ENCODE data around the gene RFNG.

Gene RFNG

GRCh38 chr17:82037889-82038195 is 13.8 kb downstream of the RFNG start:
- Histone ChIP-seq H4K20me1 (ENCODE audit: control insufficient read depth, insufficient read depth, low read depth, low read length) (peaks cover 5% of the 10 kb centered on the region), H3K27ac (ENCODE audit: low read depth, low read length) (no peak overlapping the region), H3K4me2 (ENCODE audit: low read length) (peak overlapping the region; percentile 99), H3K79me2 (ENCODE audit: control insufficient read depth, low read length) (peaks cover 12% of the 10 kb centered on the region), H3K9me3 (ENCODE audit: control insufficient read depth, insufficient read depth, low read length) (no peaks in the 10 kb centered on the region), H3K36me3 (ENCODE audit: control insufficient read depth, low read length) (peaks cover 21% of the 10 kb centered on the region), H3K4me3 (ENCODE audit: low read length) (peak overlapping the region; percentile 96), H3F3A (ENCODE audit: control insufficient read depth, insufficient read depth) (peaks cover 9% of the 10 kb centered on the region), H3K27me3 (ENCODE audit: control insufficient read depth, low read length) (no peaks in the 10 kb centered on the region), H3K4me1 (ENCODE audit: control insufficient read depth, low read length) (peaks cover 23% of the 10 kb centered on the region), H3K9me2 (replicated peaks; ENCODE audit: control insufficient read depth, low read length) (no peaks in the 10 kb centered on the region)
- TF ChIP-seq CTCF (IDR thresholded peaks at IDR 0.05; ENCODE audit: low read depth, low read length, poor library complexity, severe bottlenecking) = no peak
- no peak for TF ChIP-seq EZH2phosphoT487 (IDR thresholded peaks at IDR 0.05; ENCODE audit: borderline replicate concordance, low read length)

- H3K9me3 ChIP-seq (ENCODE audit: control insufficient read depth, insufficient read depth, low read length) = no peaks in the 10 kb centered on the region
- peaks cover 12% of the 10 kb centered on the region for H3K79me2 ChIP-seq (ENCODE audit: control insufficient read depth, low read length)
- peak within 1 kb of the TSS; percentile 99 for H3K4me2 ChIP-seq (ENCODE audit: low read length)
- no peaks in the 10 kb centered on the region for H3K27me3 ChIP-seq (ENCODE audit: control insufficient read depth, low read length)
- H3K4me3 ChIP-seq (ENCODE audit: low read length) = peak within 1 kb of the TSS; percentile 96
- H3F3A ChIP-seq (ENCODE audit: control insufficient read depth, insufficient read depth) = peaks cover 9% of the 10 kb centered on the region
- no peak for TF ChIP-seq EZH2phosphoT487 (IDR thresholded peaks at IDR 0.05; ENCODE audit: borderline replicate concordance, low read length)
- peak; percentile 83 for TF ChIP-seq CTCF (IDR thresholded peaks at IDR 0.05; ENCODE audit: low read depth, low read length, poor library complexity, severe bottlenecking)
- peaks cover 24% of the 10 kb centered on the region for H3K4me1 ChIP-seq (ENCODE audit: control insufficient read depth, low read length)
- peaks cover 5% of the 10 kb centered on the region for H4K20me1 ChIP-seq (ENCODE audit: control insufficient read depth, insufficient read depth, low read depth, low read length)
- peak within 1 kb of the TSS; percentile 54 for H3K27ac ChIP-seq (ENCODE audit: low read depth, low read length)
- H3K36me3 ChIP-seq (ENCODE audit: control insufficient read depth, low read length) = peaks cover 21% of the 10 kb centered on the region
- no peaks in the 10 kb centered on the region for H3K9me2 ChIP-seq (replicated peaks; ENCODE audit: control insufficient read depth, low read length)
Observed at GRCh38 chr17:82037092-82037888, 14.3 kb downstream of the RFNG start, which contains the start of gene DCXR. DCXR (minus strand) TSS chr17:82037697; CDS start chr17:82037682, 15 bp downstream.

- Histone ChIP-seq H3K4me1 (ENCODE audit: control insufficient read depth, low read length) (peaks cover 28% of the 10 kb centered on the region), H3K4me3 (ENCODE audit: low read length) (peak overlapping the region; percentile 96), H3K36me3 (ENCODE audit: control insufficient read depth, low read length) (peaks cover 21% of the 10 kb centered on the region), H3K79me2 (ENCODE audit: control insufficient read depth, low read length) (peaks cover 12% of the 10 kb centered on the region), H3K27ac (ENCODE audit: low read depth, low read length) (no peak overlapping the region), H3F3A (ENCODE audit: control insufficient read depth, insufficient read depth) (peaks cover 9% of the 10 kb centered on the region), H3K9me3 (ENCODE audit: control insufficient read depth, insufficient read depth, low read length) (no peaks in the 10 kb centered on the region), H3K4me2 (ENCODE audit: low read length) (peak overlapping the region; percentile 99), H4K20me1 (ENCODE audit: control insufficient read depth, insufficient read depth, low read depth, low read length) (peaks cover 5% of the 10 kb centered on the region), H3K27me3 (ENCODE audit: control insufficient read depth, low read length) (no peaks in the 10 kb centered on the region), H3K9me2 (replicated peaks; ENCODE audit: control insufficient read depth, low read length) (no peaks in the 10 kb centered on the region)
- TF ChIP-seq CTCF (IDR thresholded peaks at IDR 0.05; ENCODE audit: low read depth, low read length, poor library complexity, severe bottlenecking) (no peak), EZH2phosphoT487 (IDR thresholded peaks at IDR 0.05; ENCODE audit: borderline replicate concordance, low read length) (no peak)
Observed at GRCh38 chr17:82036634-82037091, 14.9 kb downstream of the RFNG start.
